GM12873 (cell line): Measurements from ENCODE around the gene REL.

ENCODE experiments used
- CTCF ChIP-seq: IDR thresholded peaks from 2 replicates; pipeline ENCODE4 v1.5.1; 2012; ENCODE audit warnings: low read depth, mild to moderate bottlenecking, moderate library complexity, low read length, control low read depth; ENCODE audit not compliant: insufficient read depth; ENCODE audit errors: missing control alignments

REL gene

GRCh38 chr2:60960706-60961105 lies 79.3 kb downstream of the REL start:
- TF ChIP-seq CTCF: no peak

GRCh38 chr2:60961457-60961856 lies 80.1 kb downstream of the REL start:
- no peak for TF ChIP-seq CTCF

- TF ChIP-seq CTCF: no peak
These were observed 81.2 kb downstream of the REL start for GRCh38 chr2:60962528-60962927.

GRCh38 chr2:60963190-60963589 lies 81.8 kb downstream of the REL start:
- TF ChIP-seq CTCF: no peak

- TF ChIP-seq CTCF: no peak
These were observed 83.5 kb downstream of the REL start for GRCh38 chr2:60964651-60965498.

- no peak for TF ChIP-seq CTCF
These were observed 84.1 kb downstream of the REL start for GRCh38 chr2:60965499-60965785.

GRCh38 chr2:60966507-60967405 lies 85.4 kb downstream of the REL start:
- no peak for TF ChIP-seq CTCF
